Measurements from ENCODE around the gene OTULIN.

DNA sequence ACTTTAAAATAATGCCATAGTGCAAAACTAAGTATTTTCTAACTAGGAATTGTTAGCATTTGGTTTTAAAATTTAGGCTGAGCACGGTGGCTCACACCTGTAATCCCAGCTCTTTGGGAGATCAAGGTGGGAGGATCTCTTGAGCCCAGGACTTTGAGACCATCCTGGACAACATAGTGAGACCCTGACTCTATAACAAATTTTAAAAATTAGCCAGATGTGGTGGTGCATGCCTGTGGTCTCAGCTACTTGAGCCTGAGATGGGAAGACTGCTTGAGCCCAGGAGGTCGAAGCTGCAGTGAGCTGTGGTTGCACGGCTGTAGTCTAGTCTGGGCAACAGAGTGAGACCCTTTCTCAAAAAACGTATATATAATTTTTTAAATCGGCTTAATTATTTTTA is 4.9 kb downstream of the OTULIN start:
- TF ChIP-seq, protein P1, sequence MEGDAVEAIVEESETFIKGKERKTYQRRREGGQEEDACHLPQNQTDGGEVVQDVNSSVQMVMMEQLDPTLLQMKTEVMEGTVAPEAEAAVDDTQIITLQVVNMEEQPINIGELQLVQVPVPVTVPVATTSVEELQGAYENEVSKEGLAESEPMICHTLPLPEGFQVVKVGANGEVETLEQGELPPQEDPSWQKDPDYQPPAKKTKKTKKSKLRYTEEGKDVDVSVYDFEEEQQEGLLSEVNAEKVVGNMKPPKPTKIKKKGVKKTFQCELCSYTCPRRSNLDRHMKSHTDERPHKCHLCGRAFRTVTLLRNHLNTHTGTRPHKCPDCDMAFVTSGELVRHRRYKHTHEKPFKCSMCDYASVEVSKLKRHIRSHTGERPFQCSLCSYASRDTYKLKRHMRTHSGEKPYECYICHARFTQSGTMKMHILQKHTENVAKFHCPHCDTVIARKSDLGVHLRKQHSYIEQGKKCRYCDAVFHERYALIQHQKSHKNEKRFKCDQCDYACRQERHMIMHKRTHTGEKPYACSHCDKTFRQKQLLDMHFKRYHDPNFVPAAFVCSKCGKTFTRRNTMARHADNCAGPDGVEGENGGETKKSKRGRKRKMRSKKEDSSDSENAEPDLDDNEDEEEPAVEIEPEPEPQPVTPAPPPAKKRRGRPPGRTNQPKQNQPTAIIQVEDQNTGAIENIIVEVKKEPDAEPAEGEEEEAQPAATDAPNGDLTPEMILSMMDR (conservative IDR thresholded peaks at IDR 0.05 in 1 of 2, IDR thresholded peaks at IDR 0.05 in 1 of 2; ENCODE audit: low read depth in 1 of 2, low read length in 2 of 2) = no peak
- no peak for TF ChIP-seq EZH2 (IDR thresholded peaks at IDR 0.05; ENCODE audit: low read length, missing control alignments)

Data from fibroblast of lung (primary cell).